HEK293T (cell line): ENCODE measurements around the gene GPR39.

Source experiments
- ELF4 ChIP-seq: fragments of 450-650 bp; IDR thresholded peaks from 2 replicates; pipeline ENCODE4 v1.6.1; 2017; ENCODE audit warnings: antibody characterized with exemption
- FOXA1 ChIP-seq: fragments of 450-650 bp; IDR thresholded peaks from 2 replicates; pipeline ENCODE4 v1.6.1; 2016; ENCODE audit warnings: mild to moderate bottlenecking
- FOXK2 ChIP-seq: fragments of 450-650 bp; IDR thresholded peaks from 2 replicates; pipeline ENCODE4 v1.6.1; 2016; ENCODE audit warnings: mild to moderate bottlenecking
- LEF1 ChIP-seq: fragments of 450-650 bp; IDR thresholded peaks from 2 replicates; pipeline ENCODE4 v1.6.1; 2017; ENCODE audit warnings: mild to moderate bottlenecking, borderline replicate concordance
- NFRKB ChIP-seq: fragments of 450-650 bp; IDR thresholded peaks from 2 replicates; pipeline ENCODE4 v1.6.1; 2016; ENCODE audit warnings: mild to moderate bottlenecking, moderate library complexity
- SP1 ChIP-seq: fragments of 450-650 bp; IDR thresholded peaks from 2 replicates; pipeline ENCODE4 v1.6.1; 2017
- SUZ12 ChIP-seq: fragments of 450-650 bp; IDR thresholded peaks from 2 replicates; pipeline ENCODE4 v1.6.1; 2016; ENCODE audit warnings: mild to moderate bottlenecking
- TARDBP ChIP-seq: fragments of 450-650 bp; IDR thresholded peaks from 2 replicates; pipeline ENCODE4 v1.6.1; 2016
- ZNF384 ChIP-seq: fragments of 450-650 bp; IDR thresholded peaks from 2 replicates; pipeline ENCODE4 v1.6.1; 2016

- no peak for TF ChIP-seq SUZ12
- no peak for TF ChIP-seq TARDBP
- no peak for TF ChIP-seq NFRKB
- no peak for TF ChIP-seq FOXK2
- TF ChIP-seq ELF4: no peak
- TF ChIP-seq SP1: no peak
- TF ChIP-seq LEF1: no peak
- no peak for TF ChIP-seq ZNF384
- no peak for TF ChIP-seq FOXA1
These were observed 71.9 kb downstream of the GPR39 start for GRCh38 chr2:132488491-132488890.
